Activated naive CD4-positive, alpha-beta T cell (primary cell): ENCODE measurements around the gene SPINK7.
"Not testable (repeated sequence)": the region's sequence is repeated elsewhere in the genome, so short reads cannot be mapped to it uniquely, and the experiment has no call there.

Source experiments
- DNase-seq, 4 experiments: peaks; one replicate each; lab custom pipeline; 2025; lab: John Stamatoyannopoulos, UW

Gene SPINK7

GRCh38 chr5:148312153-148312552, at the start of gene SPINK7:
SPINK7 (plus strand) TSS chr5:148312423; CDS start chr5:148312484, 61 bp downstream.
- no peak for DNase-seq

GRCh38 chr5:148267962-148268361, 44.3 kb upstream of the SPINK7 start:
- no peak for DNase-seq

DNA sequence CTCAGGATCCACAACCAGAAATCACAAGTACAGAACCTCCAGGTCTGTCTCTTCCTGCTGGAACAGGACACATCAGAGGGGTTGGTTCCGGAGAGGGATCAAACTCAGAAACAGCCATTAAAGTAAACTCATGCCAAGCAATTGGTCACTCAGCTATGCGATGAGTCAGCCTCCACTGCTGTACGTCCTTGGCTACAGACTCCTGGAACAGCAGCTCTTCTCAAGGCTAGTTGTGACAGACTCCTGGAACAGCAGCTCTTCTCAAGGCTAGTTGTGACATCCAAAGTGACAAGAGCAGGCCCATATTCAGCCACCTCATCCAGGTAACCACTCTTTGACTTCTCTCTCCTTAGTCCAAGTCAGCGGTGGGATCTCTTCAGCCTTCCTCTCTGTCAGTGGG, 43.7 kb upstream of the SPINK7 start, which contains the start of gene SPINK13:
Gene SPINK13 (plus strand): TSS at position 229 of the 400 bp plus-strand sequence. CDS start 1,279 bp downstream, outside the sequence.
- no peak for DNase-seq

GRCh38 chr5:148275129-148275528, 37.1 kb upstream of the SPINK7 start:
- not testable (repeated sequence) for DNase-seq

- DNase-seq, result not testable (repeated sequence)
These were observed 31.3 kb upstream of the SPINK7 start for GRCh38 chr5:148280893-148281292.

DNA sequence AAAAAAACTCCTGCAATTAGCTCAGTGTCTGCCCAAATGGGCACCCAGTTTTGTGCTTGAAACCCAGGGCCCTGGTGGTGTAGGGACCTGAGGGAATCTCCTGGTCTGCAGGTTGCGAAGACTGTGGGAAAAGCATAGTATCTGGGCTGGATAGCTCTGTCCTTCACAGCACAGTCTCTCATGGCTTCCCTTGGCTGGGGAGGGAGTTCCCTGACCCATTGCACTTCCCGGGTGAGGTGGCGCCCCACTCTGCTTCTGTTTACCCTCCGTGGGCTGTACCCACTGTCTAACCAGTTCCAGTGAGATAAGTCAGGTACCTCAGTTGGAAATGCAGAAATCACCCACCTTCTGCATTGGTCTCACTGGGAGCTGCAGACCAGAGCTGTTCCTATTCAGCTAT, 30.9 kb upstream of the SPINK7 start:
- DNase-seq, result not testable (repeated sequence)

DNA sequence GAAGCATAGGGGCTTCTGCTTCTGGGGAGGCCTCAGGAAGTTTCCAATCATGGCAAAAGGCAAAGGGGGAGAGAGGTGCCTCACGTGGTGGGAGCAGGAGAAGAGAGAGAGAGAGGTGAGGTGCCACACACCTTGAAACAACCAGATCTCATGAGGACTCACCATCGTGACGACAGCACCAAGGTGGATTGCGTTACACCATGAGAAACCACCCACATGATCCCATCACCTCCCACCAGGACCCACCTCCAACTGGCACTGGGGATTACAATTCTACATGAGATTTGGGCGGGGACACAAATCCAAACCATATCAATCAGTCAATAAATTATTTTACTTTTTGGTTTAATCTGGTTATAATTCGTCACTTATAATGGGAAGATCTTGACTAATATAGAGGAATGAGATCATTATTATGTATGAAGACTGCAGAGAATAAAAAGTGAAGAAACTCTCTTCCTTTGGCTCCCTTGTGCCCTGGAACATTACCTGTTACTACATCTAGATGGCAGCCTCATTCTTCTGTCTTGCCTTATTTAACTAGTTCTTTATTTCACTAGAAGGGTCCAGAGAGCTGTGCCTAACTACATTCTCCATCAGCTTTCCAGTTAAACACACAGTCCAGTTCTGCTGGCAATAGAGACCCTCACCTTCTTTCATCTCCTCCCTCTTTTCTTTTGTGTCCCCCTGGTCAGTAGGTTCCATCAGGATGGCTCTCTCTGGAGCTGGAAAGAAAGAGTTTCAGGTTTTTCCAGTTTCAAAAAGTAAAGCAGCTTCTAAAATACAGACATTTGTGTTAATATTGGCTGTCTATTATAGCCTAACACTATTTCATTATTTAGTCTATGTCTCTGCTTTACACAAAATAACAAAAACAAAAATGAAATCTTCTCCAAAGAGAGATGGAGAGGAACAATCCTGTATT, 21.7 kb upstream of the SPINK7 start:
- no peak for DNase-seq

GRCh38 chr5:148297731-148298130, 14.5 kb upstream of the SPINK7 start:
- no peak for DNase-seq

GRCh38 chr5:148306446-148306845, 5.8 kb upstream of the SPINK7 start:
- DNase-seq, result no peak

DNA sequence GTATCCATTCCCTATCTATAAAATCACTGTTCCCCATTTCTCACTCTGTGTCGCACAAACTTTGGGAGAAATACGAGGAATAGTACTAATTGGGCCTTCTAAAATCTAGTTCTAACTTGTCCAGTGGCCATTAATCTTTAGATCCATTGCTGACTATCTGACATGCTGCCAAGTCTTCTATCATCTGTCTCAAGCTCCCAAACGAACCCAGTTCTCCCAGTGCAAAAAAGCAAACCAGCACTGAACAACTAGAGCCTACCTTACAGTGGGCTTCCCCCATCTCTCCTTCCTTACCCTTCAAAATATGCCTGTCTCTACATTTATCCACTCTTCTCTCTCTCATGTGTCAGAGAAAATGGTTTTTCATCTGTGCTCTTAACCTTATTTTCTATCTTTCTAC, 3.2 kb upstream of the SPINK7 start:
- DNase-seq, result no peak

- no peak for DNase-seq
These were observed 2.5 kb upstream of the SPINK7 start for GRCh38 chr5:148309746-148310145.

GRCh38 chr5:148311484-148311883, 739 bp upstream of the SPINK7 start:
- DNase-seq, result no peak

GRCh38 chr5:148314187-148314586, 2.0 kb downstream of the SPINK7 start:
- no peak for DNase-seq

DNA sequence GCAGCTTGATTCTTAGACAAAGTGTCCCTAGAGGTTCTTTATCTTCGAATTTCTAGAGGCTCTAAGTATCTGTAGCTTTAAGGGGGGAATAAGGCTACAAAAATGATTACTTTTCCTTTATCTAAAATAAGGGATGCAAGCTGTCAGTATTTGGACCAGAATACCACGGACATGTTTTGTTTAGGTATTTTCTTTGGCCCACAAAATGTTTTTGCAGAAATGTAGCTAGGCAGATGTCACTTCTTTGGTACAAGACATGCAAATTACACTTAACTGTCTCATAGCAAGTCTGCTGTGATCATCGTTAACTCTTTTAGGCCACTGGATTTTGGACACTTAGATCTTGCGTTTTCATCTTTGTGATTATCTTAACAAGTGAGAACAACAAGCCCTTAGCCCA, 2.5 kb downstream of the SPINK7 start:
- no peak for DNase-seq

DNA sequence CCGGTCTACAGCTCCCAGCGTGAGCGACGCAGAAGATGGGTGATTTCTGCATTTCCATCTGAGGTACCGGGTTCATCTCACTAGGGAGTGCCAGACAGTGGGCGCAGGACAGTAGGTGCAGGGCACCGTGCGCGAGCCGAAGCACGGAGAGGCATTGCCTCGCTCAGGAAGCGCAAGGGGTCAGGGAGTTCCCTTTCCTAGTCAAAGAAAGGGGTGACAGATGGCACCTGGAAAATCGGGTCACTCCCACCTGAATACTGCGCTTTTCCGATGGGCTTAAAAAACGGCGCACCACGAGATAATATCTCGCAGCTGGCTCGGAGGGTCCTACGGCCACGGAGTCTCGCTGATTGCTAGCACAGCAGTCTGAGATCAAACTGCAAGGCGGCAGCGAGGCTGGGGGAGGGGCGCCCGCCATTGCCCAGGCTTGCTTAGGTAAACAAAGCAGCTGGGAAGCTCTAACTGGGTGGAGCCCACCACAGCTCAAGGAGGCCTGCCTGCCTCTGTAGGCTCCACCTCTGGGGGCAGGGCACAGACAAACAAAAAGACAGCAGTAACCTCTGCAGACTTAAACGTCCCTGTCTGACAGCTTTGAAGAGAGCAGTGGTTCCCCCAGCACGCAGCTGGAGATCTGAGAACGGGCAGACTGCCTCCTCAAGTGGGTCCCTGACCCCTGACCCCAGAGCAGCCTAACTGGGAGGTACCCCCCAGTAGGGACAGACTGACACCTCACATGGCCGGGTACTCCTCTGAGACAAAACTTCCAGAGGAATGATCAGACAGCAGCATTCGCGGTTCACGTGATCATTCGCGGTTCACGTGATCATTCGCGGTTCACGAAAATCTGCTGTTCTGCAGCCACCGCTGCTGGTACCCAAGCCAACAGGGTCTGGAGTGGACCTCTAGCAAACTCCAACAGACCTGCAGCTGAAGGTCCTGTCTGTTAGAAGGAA, 8.1 kb downstream of the SPINK7 start:
- DNase-seq, result not testable (repeated sequence)

- DNase-seq, result no peak
These were observed 21.1 kb downstream of the SPINK7 start for GRCh38 chr5:148333262-148333849.

- DNase-seq, result no peak
These were observed 23.0 kb downstream of the SPINK7 start, which contains the start of gene SPINK9 for GRCh38 chr5:148335259-148335658. SPINK9 (plus strand) TSS chr5:148335559; CDS start chr5:148335614, 55 bp downstream.

DNA sequence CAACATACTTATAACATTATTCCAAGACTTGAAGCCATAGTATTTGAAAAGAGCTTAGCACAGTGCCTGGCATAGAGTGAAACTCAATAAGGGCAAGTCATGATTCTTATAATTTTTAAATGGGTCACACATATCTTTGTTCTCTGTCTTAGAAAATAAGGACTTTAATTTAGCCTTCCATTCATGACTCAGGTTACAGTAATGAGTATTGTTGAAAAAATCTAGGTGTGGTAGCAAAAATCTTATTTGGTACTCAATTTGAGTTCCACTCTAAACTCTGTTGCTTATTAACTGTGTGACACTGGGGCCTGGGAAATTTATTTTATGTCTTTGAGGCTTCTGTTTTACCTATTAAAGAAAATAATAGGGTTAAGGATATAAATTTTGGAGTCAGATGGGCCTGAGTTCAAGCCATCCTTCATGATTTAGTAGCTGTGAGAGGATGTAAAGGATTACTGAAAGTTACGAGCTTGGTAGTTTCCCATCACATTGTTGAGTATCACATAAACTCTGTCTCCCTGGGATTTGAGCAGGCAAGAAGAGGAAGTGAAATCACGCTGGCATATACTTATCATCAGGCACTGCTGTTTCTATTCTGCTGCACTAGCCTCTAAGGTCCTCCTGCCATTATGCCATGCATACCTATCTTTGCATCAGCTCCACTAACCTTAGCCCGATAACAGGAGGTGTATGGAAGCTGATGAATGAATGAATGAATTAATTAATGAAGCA, 24.6 kb downstream of the SPINK7 start:
- no peak for DNase-seq

GRCh38 chr5:148342371-148343045, 30.3 kb downstream of the SPINK7 start:
- DNase-seq, result no peak

DNA sequence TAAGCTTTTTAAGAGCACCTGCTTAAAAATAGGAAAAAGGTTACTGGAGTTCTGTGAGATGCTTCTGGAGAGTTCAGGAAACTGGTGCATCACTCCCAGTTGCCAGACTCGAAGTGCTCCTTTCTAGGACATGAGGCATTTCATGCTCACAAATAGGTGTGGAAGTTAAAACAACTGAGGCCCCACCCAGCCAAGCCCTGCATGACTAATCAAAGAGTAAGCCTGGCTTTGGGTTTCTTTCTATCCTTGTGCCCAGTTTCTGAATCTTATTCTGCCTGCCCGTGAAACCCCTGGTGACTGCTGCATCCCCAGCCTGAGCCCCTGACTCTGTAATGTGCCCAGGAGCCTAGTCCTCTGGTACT, 30.8 kb downstream of the SPINK7 start:
- no peak for DNase-seq
